Regular cardiac myocyte (primary cell): ENCODE results near the gene PEF1. TPM values are rescaled to one million over a fixed set of nuclear protein-coding genes. Genes with fewer than 3 reads are reported as not detected.

ENCODE experiments used
- total RNA-seq: library from RNA; depleted of rRNA; stranded (reverse); fragments of >200 nt; gene quantifications from 2 replicates; pipeline ENCODE4 v1.2.3, GENCODE V29; 2014

PEF1 gene, protein sequence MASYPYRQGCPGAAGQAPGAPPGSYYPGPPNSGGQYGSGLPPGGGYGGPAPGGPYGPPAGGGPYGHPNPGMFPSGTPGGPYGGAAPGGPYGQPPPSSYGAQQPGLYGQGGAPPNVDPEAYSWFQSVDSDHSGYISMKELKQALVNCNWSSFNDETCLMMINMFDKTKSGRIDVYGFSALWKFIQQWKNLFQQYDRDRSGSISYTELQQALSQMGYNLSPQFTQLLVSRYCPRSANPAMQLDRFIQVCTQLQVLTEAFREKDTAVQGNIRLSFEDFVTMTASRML
- total RNA-seq: 84.3 and 100 TPM in 2 replicates

DNA sequence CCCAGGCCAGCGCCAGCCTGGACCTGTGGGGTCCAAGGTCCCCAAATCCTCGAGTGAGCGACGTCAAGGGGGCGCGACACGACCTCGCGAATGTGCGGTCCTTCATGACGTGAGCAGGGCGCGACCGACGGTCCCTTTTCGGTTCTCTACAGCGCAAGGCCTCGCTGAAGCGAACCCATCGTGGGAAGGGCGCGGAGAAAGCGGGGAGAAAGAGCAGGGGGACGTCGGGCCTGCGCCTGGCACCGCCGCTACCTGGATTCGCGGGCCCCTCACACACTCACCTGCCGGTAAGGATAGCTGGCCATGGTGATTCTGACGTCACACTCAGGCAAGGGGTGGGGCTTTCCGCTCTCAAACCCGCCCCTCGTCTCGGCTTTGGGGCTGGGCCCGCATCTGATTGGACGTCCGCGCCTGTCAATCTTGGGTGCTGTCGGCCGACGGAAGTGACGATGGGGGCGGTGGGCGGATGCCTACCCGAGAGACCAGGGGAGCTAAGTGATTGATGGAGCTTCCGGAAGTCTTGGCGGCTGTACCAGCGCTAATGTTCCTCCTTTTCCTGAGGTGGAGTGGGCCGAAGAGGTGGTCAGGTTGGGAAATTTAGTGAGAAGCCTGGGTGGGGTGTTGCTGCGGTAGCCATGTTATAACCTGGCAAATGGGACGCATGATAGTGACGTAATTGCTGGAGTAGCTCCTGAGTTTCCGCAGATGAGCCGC lies at the start of gene PEF1:
Gene PEF1, minus strand, starts transcription at position 317 of the 714 bp plus-strand sequence. Its CDS starts 12 bp downstream, at position 305.

DNA sequence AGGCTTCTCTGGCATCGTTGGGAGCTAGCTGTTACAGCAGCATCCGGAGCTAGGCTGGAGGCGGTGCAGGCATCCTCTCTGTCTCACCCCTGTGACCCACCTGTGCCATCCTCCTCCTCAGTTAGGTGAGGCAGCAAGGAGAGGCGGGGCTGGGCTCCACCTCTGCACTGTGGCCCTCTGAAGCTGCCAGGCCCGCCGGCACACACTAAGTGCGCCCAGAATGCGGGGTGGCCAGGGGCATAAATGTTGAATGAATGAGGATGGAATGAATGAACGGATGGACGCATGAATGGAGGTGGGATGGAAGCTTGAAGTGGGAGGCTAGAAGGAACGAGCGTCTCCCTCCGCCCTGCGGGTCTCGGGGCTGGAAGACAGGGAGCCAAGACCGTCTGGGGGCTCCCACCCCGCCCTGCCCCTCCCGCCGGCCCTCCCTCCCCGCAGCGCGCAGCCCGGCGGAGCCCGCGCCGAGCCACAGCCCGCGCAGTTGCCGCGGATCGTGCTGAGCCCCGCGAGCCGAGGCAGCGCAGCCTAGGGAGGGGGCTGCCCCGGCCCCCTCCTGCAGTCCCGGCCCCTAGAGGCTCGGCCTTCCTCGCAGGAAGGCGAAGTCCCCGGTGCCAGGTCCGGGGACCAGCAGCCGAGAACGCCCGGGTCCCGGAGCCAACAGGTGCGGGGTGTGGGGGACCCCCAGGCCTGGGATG lies 27.3 kb downstream of the PEF1 start, which contains the start of gene HCRTR1:
Gene HCRTR1, plus strand, starts transcription at position 472 of the 698 bp plus-strand sequence. CDS start 1,504 bp downstream, outside the sequence.

Other genes with a start within 250 kb of the PEF1 start
- 1.4 and 3.6 TPM in 2 replicates for gene SERINC2, start 231.7 kb downstream of the PEF1 start, total RNA-seq
- 369 and 742 TPM in 2 replicates for gene TINAGL1, start 68.4 kb downstream of the PEF1 start, total RNA-seq
- gene HCRTR1, start 27.2 kb downstream of the PEF1 start, total RNA-seq: under 0.01 TPM in 1 of 2 replicates, not detected in the other
- 14.2 and 97.5 TPM in 2 replicates for gene COL16A1, start 59.1 kb upstream of the PEF1 start, total RNA-seq
- 2.1 and 8.2 TPM in 2 replicates for gene ADGRB2, start 119.5 kb upstream of the PEF1 start, total RNA-seq
- 32.8 and 44.0 TPM in 2 replicates for gene SPOCD1, start 171.1 kb upstream of the PEF1 start, total RNA-seq